ENCODE measurements around the gene ANO7. TPM values are rescaled to one million over a fixed set of nuclear protein-coding genes. Genes with fewer than 3 reads are reported as not detected.

The ANO7 gene
- total RNA-seq, 3 donors from 2014 or later (not counting 1 experiment from before 2014, with no cell fraction given) = 0.97 to 1.4 (median 1.1) TPM

DNA sequence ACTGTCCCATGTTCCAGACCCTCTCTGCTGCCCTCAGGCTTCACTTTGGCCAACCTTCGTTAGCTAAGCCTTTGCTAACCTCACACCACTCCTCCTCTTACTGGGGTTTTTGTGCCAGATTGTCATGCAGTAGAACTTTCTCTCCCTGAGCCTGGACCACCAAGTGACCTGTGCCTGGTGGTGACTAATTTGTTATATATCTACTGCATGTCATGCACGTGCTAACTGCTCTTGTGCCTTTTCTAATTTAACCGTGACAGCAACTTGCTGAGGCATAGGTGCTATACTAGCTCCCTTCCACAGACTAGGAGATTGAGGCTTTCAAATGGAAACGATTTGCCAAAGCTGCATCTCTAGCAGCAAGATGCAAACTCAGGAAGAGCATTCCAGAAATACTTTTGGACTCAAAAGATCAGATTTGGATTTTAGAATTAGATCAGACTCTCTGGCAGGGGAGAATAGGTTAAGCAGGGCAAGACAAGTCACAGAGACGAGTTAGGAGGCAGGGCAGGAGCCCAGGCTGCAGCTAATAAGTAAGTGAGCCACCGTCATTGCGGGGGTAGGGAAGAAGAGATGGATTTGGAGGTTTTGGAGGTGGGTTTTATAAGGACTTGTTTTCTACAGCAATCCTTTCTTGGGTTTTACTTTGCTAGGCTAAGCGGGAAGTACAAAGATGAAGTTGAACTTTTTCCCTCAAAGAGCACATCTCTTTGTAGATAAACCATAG lies 36.4 kb upstream of the ANO7 start:
- H3K9me3 Mint-ChIP-seq = no peaks in the 10 kb centered on the region
- no peaks in the 10 kb centered on the region for H3K27me3 ChIP-seq (ENCODE audit: control insufficient read depth, insufficient read depth, low read length)
- H3K27ac ChIP-seq (ENCODE audit: low read length) = no peak overlapping the region
- H3K4me3 ChIP-seq (ENCODE audit: low read length) = no peak overlapping the region
- peaks cover 34 to 46% of the 10 kb centered on the region in 2 donors for H3K4me1 Mint-ChIP-seq
- H3K9me3 ChIP-seq (ENCODE audit: control insufficient read depth, insufficient read depth, low read length) = no peaks in the 10 kb centered on the region
- 86% methylated on average over 7 of the region's 8 CpGs for WGBS (ENCODE audit: insufficient coverage)
- H3K36me3 Mint-ChIP-seq = no peaks in the 10 kb centered on the region
- peaks cover 14% of the 10 kb centered on the region for H3K4me1 ChIP-seq (ENCODE audit: control insufficient read depth, insufficient read depth, low read length)
- ATAC-seq (no peak), DNase-seq (no peak)
- TF ChIP-seq, protein P1, sequence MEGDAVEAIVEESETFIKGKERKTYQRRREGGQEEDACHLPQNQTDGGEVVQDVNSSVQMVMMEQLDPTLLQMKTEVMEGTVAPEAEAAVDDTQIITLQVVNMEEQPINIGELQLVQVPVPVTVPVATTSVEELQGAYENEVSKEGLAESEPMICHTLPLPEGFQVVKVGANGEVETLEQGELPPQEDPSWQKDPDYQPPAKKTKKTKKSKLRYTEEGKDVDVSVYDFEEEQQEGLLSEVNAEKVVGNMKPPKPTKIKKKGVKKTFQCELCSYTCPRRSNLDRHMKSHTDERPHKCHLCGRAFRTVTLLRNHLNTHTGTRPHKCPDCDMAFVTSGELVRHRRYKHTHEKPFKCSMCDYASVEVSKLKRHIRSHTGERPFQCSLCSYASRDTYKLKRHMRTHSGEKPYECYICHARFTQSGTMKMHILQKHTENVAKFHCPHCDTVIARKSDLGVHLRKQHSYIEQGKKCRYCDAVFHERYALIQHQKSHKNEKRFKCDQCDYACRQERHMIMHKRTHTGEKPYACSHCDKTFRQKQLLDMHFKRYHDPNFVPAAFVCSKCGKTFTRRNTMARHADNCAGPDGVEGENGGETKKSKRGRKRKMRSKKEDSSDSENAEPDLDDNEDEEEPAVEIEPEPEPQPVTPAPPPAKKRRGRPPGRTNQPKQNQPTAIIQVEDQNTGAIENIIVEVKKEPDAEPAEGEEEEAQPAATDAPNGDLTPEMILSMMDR (IDR thresholded peaks at IDR 0.05) = no peak
- no peaks in the 10 kb centered on the region for H3K27me3 Mint-ChIP-seq (ENCODE audit: low read depth in 2 of 2)
- no peak overlapping the region for H3K27ac Mint-ChIP-seq
- intact Hi-C loops (cut with micrococcal nuclease) = no loop called here
- H3K36me3 ChIP-seq (ENCODE audit: control insufficient read depth, insufficient read depth, low read length) = peaks cover 6% of the 10 kb centered on the region
- H3K4me3 Mint-ChIP-seq = peak overlapping the region; percentile 95

DNA sequence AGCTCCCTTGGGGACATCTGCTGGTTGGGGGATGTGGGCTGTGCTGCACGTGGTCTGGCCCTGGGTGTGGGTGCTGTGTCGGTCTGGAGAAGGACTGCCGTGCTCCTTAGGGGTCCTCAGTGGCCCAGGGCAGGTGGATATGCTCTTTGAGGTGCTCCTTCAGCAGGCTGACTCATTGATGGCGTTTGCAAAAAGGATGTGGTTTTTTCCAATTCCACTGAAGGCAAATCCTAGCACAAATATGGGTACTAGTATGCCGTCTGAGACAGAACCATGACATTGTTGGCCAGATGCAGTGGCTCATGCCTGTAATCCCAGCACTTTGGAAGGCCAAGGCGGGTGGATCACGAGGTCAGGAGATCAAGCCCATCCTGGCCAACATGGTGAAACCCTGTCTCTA lies 34.9 kb upstream of the ANO7 start:
- no peaks in the 10 kb centered on the region for H3K9me3 Mint-ChIP-seq
- peaks cover 9% of the 10 kb centered on the region for H3K4me1 ChIP-seq (ENCODE audit: control insufficient read depth, insufficient read depth, low read length)
- no peak for ATAC-seq
- DNase-seq = no peak
- no peak overlapping the region for H3K27ac ChIP-seq (ENCODE audit: low read length)
- no peak overlapping the region for H3K27ac Mint-ChIP-seq
- H3K4me3 ChIP-seq (ENCODE audit: low read length) = no peak overlapping the region
- no peaks in the 10 kb centered on the region for H3K27me3 ChIP-seq (ENCODE audit: control insufficient read depth, insufficient read depth, low read length)
- H3K36me3 ChIP-seq (ENCODE audit: control insufficient read depth, insufficient read depth, low read length) = peaks cover 18% of the 10 kb centered on the region
- H3K4me1 Mint-ChIP-seq = peaks cover 26 to 37% of the 10 kb centered on the region in 2 donors
- no peaks in the 10 kb centered on the region for H3K27me3 Mint-ChIP-seq (ENCODE audit: low read depth in 2 of 2)
- H3K9me3 ChIP-seq (ENCODE audit: control insufficient read depth, insufficient read depth, low read length) = no peaks in the 10 kb centered on the region
- no peak overlapping the region for H3K4me3 Mint-ChIP-seq
- intact Hi-C loops (cut with micrococcal nuclease) = no loop called here
- no peaks in the 10 kb centered on the region for H3K36me3 Mint-ChIP-seq
- WGBS (ENCODE audit: insufficient coverage) = 86% methylated on average over 7 of the region's 7 CpGs
- TF ChIP-seq, protein P1 (IDR thresholded peaks at IDR 0.05) = no peak

GRCh38 chr2:241154915-241155314 lies 33.6 kb upstream of the ANO7 start:
- H3K36me3 ChIP-seq (ENCODE audit: control insufficient read depth, insufficient read depth, low read length) = peaks cover 28% of the 10 kb centered on the region

More at GRCh38 chr2:241154915-241155314, 33.6 kb upstream of the ANO7 start:
- no peaks in the 10 kb centered on the region for H3K27me3 ChIP-seq (ENCODE audit: control insufficient read depth, insufficient read depth, low read length)
- TF ChIP-seq, protein P1 (IDR thresholded peaks at IDR 0.05) = no peak
- H3K4me3 ChIP-seq (ENCODE audit: low read length) = no peak overlapping the region
- peaks cover 23 to 41% of the 10 kb centered on the region in 2 donors for H3K4me1 Mint-ChIP-seq
- intact Hi-C loops (cut with micrococcal nuclease) = no loop called here
- no peak overlapping the region for H3K27ac ChIP-seq (ENCODE audit: low read length)
- H3K27me3 Mint-ChIP-seq (ENCODE audit: low read depth in 2 of 2) = no peaks in the 10 kb centered on the region
- no peak overlapping the region for H3K27ac Mint-ChIP-seq
- DNase-seq (no peak), ATAC-seq (no peak)
- peaks cover 8% of the 10 kb centered on the region for H3K4me1 ChIP-seq (ENCODE audit: control insufficient read depth, insufficient read depth, low read length)
- H3K9me3 ChIP-seq (ENCODE audit: control insufficient read depth, insufficient read depth, low read length) = no peaks in the 10 kb centered on the region
- H3K36me3 Mint-ChIP-seq = no peaks in the 10 kb centered on the region
- no peak overlapping the region for H3K4me3 Mint-ChIP-seq
- H3K9me3 Mint-ChIP-seq = no peaks in the 10 kb centered on the region
- 89% methylated on average over 4 of the region's 4 CpGs for WGBS (ENCODE audit: insufficient coverage)
